GM21515 (cell line): ENCODE data around the gene GMDS.

Experiments
- ATAC-seq: cut with Tn5 transposase; IDR thresholded peaks from one replicate; pipeline ENCODE4 v1.9.1; 2021; ENCODE audit not compliant: unreplicated experiment

GMDS gene

DNA sequence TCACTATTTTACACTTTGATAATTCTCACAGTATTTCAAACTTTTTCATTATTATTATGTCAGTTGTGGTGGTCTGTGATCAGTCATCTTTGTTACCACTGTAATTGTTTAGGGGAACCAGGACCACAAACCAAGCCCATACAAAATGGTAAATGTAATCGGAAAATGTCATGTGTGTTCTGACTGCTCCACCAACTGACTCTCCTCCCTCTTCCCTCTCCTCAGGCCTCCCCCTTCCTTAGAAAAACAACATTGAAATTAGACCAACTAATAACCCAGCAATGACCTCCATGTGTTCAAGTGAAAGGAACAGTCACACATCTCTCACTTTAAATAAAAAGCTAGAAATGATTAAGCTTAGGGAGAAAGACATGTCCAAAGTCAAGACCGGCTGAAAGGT is 63.8 kb downstream of the GMDS start:
- ATAC-seq, result no peak

DNA sequence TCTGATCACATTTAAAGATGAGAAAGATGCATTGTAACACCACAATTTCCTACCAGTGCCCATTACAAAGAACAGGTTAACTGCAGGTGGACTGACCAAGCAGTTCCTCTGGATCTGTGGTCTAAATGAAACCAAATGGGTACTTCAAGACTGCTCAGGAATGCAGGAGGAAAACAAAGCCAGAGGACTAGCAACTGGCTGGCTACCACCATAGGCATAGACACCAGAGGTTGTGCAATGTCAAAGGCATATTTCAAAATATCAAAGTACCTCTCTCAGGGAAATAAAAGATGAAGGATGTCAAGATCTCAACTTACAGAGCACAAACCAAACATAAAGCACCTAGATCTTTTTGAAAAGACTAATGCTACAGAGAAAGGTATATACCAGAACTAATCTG is 65.5 kb downstream of the GMDS start:
- ATAC-seq, result no peak

DNA sequence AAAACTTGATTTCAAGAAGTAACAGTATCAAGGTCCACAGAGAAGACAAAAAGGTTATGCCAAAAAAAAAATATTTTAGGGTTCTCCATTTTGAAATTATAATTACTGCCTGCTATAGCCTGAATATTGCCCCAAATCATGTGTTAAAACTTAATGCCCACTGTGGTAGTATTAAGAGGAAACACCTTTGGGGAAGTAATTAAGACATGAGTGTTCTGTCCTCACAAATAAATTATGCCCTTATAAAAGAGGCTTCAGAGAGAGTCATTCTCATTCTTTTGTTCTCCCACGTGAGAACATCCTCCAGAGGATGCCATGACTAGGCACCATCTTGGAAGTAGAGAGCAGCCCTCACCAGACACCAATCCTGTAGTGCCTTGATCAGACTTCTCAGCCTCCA is 66.2 kb downstream of the GMDS start:
- no peak for ATAC-seq

DNA sequence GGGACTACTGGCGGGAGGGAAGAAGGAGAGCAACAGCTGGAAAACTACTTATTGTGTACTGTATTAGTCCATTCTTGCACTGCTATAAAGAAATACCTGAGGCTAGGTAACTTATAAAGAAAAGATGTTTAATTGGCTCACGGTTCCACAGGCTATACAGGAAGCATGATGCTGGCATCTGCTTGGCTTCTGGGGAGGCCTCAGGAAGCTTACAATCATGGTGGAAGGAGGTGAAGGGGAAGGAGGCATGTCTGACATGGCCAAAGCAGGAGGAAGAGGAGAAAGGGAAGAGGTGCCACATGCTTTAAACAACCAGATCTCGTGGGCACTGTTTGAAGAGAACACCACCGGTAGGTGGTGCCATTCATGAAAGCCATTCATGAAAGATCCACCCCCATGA is 67.3 kb downstream of the GMDS start:
- ATAC-seq, result no peak

DNA sequence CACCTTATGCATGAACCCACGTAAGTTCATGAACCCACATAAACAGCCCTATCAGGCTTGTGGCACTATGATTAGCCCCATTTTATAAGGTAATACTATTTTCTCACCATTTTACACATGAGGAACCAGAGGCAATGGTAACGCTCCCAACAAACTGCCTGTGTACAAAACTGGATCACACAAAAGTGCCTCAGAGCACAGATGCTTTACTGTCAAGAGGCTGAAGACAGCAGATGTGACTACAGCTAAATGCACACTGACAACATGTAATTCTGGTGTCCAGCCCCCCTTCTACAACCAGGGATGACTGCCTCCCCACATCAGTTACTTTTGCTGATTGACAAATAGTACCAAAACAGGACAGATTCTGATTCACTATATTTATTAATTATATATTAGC is 69.6 kb downstream of the GMDS start:
- no peak for ATAC-seq

DNA sequence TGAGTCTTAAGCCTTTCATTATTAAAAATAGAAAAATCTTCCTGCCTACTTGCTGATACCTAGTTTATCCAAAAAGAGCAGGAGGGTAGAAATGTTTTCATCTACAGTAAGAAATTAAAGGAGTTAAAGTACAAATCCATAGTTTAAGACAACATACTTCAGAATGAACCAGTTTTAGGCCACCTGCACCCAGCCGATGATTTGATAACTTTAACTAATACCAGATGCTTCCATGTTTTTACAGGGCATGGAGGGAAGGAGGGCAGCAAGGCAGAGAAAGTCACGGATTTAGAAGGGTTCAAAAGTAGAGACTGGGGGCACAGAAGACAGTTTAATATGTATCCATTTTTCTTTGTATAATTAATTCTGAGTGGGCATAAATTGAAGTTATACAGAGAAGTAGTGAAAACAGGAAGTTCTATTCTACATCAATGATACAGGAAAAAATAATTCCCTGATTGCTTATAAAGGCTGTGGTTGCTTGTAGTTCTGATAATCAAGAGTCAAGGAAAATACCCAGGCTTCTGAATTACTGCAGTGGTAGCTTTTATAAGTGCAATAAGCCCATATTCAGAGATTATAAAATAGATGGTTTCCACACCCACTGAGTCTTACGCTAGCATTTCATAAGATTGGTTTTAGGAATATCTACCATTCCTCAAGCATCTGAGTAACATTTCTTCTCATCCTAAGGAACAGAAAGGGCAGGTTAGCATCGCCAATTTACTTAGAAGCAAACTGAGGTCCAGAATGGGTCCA is 72.0 kb downstream of the GMDS start:
- no peak for ATAC-seq

DNA sequence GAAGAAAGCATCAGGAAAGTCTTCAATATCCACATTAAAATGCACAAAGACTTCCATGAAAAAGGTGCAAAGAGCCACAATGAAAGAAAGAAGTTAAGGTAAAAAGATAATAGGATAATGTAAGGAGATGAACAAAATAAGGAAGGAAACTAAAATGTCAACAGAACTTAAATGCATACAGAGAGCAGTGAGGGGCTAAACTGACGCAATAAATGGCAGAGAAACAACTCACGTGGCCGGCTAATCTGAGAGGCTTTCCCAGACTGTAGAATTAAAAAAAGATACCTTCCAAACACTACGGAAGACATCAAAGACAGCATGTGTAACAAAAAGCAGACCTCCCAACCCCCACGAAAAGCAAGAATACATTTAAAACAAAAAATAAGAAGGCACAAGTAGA is 73.7 kb downstream of the GMDS start:
- ATAC-seq, result no peak

DNA sequence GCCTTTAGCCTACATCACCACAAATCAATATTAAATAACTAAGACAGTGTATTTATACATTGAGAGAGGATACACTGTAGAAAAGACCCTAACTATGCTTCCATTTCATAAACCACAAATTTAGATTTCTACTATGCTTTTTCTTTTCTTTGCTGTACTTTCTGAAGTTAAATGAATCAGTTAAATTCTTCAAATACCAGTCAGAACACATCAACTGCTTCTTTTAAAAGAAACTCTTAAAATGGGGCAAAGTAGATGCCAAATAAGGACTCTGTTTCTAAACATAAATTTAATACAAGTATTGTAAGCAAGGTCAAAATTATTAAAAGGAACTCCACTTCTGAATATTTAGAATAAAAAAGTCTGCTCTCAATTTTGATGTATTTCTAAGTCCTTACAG is 76.9 kb downstream of the GMDS start:
- no peak for ATAC-seq

DNA sequence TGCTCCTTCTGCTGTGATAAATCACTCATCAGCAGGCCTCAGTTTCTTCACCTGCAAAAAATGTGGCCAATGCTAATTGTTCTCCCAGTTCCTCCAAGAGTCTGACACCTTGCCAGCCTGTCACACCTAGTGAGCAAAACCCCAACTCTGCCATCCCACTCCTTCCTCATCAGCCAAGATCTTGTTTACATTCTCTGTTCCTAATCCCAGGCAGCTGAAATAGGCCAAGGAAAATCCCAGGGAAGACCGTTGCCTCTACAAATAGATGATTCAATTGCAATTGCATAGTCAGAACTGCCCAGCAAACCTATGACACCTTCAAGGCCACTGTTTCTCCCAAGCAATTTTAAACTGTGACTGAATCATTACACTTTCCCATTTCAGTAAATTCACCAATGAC is 78.7 kb downstream of the GMDS start:
- no peak for ATAC-seq

DNA sequence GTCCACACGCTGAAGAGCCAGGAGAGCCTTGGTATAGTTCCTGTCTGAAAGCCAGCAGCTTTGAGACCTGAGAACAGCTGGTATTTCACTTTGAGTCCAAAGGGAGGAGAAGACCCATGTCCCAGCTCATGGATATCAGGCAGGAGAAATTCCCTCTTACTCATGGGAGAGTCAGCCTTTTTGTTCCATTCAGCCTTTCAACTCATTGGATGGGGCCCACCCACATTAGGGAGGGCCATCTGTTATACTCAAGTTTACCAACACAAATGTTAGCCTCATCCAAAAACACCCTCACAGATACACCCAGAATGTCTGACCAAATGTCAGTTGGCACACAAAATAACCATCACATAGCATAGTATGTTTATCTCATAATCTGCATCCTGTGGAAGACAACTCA is 80.1 kb downstream of the GMDS start:
- no peak for ATAC-seq

DNA sequence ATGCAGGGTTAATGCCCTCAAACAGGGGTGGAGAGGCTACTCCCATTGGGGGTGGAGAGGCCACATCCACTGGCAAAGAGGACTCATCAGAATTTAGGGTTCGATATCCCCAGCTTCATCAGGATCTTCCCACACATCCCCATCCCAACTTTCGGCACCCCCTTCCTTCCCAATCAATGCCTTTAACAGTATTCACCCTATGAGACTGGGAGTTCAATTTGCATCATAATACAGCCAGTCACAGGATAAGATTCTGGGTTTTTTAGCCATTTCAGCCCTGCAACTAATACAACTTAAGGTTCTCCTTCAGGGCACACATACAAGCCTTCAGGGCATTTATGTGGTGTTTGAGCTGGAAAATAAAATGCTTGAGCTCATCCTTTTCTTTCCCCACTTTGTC is 80.9 kb downstream of the GMDS start:
- ATAC-seq, result no peak

DNA sequence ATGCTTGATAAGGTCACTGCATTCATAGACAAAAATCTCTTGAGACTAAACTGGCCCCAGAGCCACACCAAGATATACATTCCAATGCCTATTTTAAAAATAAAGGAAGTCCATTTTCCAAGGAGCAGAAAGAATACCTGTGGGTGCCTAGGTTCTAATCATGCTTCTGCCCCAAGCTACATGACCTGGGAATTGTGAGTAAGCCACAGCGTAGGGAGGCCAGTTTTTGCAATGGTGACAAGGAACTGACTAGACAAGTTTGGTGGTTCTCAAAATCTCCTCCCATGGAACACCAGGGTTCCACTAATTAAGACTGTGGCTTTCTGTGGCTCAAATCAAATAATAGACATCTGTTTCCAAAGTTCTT is 83.3 kb downstream of the GMDS start:
- ATAC-seq, result no peak

DNA sequence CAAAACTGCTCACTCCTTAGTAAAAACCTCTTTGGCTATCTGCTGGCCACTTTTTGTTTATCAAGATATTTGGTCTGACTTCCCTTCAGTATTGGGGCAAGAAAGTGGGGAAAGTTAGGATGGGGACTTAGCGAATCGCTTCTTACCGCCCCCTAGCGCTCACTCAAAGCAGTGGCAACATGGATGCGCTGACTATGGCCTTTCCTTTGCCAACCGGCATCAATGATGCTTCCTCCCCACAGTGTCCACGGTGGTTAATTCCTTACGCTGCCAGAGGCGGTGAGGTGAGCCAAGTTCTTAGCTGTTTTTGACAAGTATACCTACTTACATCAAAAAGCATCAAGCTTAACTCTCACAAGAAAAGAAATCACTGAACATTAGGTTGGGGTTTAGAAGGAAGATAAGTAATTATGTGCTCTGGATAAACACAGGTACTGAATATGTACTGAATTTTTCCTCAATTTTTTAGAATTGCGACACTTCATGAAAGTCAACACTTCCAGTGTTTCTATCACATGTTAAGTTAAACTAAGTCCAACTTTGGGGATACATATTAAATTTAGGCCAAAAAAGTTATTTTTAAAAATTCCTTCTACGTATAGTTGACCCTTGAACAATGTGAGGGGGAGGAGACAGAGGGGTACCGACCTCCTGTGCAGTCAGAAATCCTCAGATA is 86.7 kb downstream of the GMDS start:
- no peak for ATAC-seq

DNA sequence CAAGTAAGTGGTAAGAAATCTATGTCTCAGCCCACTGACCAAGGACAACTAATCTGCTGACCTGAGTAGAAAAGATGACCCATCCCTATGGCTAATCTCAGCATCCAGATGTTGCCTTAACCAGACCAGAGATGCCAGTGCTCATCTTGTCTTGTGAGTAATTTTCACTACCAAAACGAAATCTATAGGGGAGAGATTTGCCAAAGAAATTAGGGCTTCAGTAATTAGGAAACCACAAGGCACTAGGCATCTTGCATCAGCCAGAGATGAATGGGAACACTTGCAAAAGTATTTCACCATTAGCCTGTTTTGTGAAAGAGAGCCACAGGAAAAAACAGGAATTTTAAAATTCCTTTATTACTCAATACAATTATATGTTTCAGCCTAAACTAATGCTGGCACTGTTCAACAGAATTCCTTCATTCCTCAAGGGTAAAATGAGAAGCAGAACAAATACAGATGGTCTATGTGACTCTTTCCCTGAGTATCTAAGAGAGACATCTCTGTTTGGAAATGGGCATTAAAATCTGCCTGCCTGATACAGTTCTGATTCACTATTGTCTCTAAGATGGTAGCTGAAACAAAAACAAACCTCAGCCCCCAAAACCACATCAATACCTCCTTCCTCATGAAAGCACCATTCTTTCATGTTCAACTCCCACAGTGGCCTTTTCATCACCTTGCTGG is 87.8 kb downstream of the GMDS start:
- ATAC-seq, result peak; percentile 64

DNA sequence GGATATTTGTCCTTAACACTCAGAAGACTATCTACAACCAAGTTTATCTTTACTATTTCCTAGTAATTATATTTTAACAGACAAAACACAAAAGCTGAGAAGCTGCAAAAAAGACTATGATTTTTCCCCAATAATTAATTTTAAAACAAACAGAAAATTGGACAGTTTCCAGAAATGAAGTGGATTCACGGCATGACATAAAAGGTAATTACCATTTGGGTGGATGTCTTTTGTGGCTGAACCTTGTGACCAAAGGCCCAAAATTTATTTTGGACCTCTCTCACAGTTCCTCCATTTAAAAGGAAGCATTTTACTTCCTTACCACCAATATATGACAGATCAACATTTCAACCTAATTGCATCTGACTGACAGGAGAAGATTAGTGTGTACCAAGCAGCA is 90.2 kb downstream of the GMDS start:
- no peak for ATAC-seq

DNA sequence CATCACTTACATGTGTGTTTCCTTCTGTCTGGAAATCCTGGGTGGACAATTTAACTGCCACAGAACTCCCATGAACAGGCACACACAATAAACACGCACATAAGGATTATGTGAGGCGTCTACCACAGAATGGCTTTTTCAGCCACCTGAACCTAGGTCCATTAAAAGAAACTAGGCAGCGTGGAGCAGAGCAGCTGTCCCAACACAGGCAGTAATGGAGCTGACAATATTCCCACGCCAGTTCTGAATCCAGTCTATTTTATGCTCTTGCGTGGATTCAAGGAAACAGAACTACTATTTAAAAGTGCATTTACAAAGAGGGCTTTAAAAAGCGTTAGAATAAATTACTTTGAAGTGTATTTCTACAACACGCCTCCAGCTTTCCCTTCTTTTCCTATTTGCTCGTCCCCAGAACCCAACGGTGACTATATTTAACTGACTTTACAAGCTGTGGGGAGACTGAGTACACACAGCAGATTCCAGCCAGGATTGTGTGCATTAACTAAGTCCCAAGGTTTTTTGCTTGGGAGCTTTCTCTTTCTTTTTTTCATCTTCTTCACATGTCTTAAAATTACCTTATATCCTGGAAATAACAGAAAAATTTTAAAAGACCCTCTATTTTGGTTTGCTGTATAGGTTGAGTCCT is 95.9 kb downstream of the GMDS start:
- no peak for ATAC-seq

DNA sequence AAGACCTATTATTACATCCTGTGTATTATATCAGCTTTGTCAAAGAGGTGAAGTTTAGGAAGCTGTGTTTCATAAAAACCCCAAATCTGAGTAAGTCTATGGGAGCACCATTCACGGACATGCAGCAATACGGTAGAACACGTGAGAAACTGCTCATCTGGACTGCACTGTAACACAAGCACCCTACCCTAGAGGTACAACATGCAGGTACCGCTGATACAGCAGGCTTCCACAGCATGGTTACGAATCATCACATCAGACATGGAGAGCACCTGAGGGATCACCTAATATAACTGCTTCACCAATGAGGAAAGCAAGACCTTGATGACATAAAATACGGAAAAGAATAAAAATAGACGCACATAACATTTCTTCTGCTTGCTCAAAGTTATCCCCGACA is 96.7 kb downstream of the GMDS start:
- ATAC-seq, result no peak

DNA sequence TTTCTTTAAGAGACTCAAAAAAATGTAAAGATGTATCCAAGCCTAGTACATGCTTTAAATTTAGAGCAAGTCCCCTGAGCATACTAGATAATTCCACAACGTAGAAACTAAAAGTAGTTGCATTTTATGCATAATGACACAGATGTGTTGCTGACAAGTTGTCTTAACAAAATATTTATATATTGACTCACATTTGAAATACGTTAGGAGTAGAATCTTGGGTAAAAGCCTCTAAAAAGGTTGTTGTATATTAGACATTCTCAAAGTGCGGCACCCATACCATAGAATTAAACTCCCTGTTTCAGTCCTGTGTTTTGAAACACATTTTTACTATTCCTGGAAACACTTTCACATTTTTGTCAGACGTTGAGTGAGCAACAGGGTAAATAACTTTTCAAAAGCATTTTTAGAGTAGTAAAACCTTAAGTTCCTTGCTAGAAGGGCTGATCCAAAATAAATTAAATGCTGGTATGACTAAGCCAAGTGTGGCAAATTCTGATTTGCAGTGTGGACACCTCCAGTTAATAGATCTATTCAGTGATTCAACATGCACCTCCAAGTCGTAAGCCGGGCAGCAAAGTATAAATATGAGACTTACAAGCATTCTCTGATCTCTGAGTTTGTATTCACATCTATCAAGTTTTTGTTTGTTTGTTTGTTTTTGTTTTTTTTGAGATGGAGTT is 97.5 kb downstream of the GMDS start:
- no peak for ATAC-seq

DNA sequence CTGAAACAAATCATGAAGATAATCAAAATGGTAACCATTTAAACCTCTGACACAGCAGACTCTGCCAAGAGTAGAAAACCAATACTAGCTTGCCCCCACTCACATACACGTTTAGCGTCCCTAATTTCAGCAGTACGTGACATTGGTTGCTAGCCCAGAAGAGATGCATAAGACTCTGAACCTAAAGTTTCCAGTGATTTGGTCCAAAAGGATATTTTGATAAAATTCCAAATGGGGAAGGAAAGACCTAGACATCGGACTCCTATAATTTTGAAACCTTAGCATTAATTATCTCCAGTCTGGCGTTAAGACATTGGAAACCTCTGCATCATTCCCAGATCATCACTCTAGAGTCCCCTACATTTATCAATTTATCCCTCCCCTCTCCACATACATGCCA is 98.1 kb downstream of the GMDS start:
- no peak for ATAC-seq

DNA sequence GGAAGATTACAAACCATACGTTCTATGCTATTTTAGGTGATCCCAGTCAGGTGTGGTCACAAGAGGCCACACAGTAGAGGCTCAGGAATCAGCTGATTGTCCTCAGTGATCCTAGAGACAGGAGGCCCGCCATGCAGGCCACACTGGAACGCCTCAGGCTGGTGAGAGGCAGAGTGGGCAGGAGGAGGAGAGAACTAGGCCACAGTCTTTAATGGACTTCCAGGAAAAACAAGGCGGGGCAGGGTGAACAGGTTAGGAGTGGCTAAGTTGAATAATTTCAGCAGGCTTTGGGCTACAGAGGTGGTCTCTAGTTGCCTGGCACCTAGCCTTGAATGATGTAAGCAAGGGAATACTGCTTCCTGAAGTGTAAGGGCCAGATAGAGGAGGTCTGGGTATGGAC is 101.2 kb downstream of the GMDS start:
- ATAC-seq, result no peak

DNA sequence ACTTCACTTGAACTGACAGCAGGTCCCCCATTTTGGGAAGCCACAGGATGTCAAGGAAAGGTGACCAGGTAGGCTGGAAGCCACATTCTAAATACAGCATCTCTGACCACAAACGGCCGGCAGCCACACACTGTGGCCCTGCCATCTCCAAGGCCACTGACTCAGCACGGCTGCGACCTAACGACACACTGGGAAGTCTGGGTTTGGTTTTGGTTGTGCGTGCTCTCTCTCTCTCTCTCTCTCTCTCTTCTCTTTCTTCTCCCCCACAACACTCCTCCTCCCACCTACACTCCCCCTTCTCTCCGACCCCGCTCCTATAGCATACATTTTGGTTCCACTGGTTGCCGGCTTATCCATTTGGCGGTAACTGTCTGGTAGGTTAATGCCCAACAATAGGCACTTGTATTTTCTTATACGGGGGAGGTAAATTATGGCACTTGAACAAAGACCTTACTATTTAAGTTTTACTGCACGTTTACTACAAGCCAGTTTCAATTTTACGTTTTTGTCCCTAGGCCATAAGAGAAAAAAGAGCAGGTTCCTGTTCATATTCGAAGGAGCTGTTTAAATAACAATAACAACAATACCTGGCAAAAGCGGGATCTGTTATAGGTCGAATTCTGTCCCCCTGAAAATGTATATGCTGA is 103.6 kb downstream of the GMDS start:
- ATAC-seq, result no peak
